SK-N-SH (cell line): ENCODE data around the gene SLC22A14. TPM values are rescaled to one million over a fixed set of nuclear protein-coding genes. Genes with fewer than 3 reads are reported as not detected.

Experiments
- CTCF ChIA-PET: fragments of 300-600, 350-600 bp; formaldehyde crosslinking; extraction: SDS; loops from one replicate; lab custom pipeline; 2021; lab: Yijun Ruan, JAX
- POLR2A ChIA-PET: fragments of 350-600 bp; sonication (Branson Sonifier 250); formaldehyde crosslinking; extraction: SDS; loops from one replicate; lab custom pipeline; 2020; ENCODE audit warnings: antibody characterized with exemption, inconsistent platforms; lab: Yijun Ruan, JAX
- DNase-seq: peaks from one replicate; pipeline ENCODE4 v3.0.0; 2012
- H2AFZ ChIP-seq: fragments of 200-600 bp; sonication (generic); 2 replicates; pipeline ENCODE4 v1.8.1; 2016; ENCODE audit warnings: antibody characterized with exemption, mild to moderate bottlenecking, low read depth
- H3F3A ChIP-seq: fragments of 200-600 bp; sonication (generic); replicated peaks from 2 replicates; pipeline ENCODE3; 2016; ENCODE audit warnings: antibody characterized with exemption, mild to moderate bottlenecking; ENCODE audit not compliant: insufficient read depth
- H3K27ac ChIP-seq, 2 experiments: fragments of 200-500 bp in 1 of 2; fragments of 200-600 bp in 1 of 2; sonication (Bioruptor generic) in 1 of 2; sonication (generic), shearing (Covaris generic) in 1 of 2; 2 replicates each; pipeline versions ENCODE4 v1.5.1 to v1.6.1; 2014 to 2016; ENCODE audit warnings: low read depth in 2 of 2, inconsistent platforms in 1 of 2, low read length in 1 of 2, mild to moderate bottlenecking in 1 of 2, mixed read lengths in 1 of 2
- H3K27me3 ChIP-seq: fragments of 200-600 bp; sonication (generic), shearing (Covaris generic); 2 replicates; pipeline ENCODE4 v1.6.1; 2016; ENCODE audit warnings: mixed run types; ENCODE audit not compliant: insufficient read depth
- H3K36me3 ChIP-seq, 2 experiments: fragments of 200-500 bp in 1 of 2; fragments of 200-600 bp in 1 of 2; sonication (Bioruptor generic) in 1 of 2; sonication (generic) in 1 of 2; replicated peaks in 1 of 2; 2 replicates each; pipeline versions ENCODE3 to v1.5.1; 2014 to 2016; ENCODE audit warnings: low read length in 1 of 2, mild to moderate bottlenecking in 1 of 2; ENCODE audit not compliant: insufficient read depth in 2 of 2, control insufficient read depth in 1 of 2
- H3K4me1 ChIP-seq, 2 experiments: fragments of 200-500 bp in 1 of 2; fragments of 200-600 bp in 1 of 2; sonication (Bioruptor generic) in 1 of 2; sonication (generic), shearing (Covaris generic) in 1 of 2; 2 replicates each; pipeline versions ENCODE4 v1.5.1 to v1.6.1; 2014 to 2016; ENCODE audit warnings: low read depth in 1 of 2, low read length in 1 of 2, mixed run types in 1 of 2; ENCODE audit not compliant: insufficient read depth in 2 of 2, control insufficient read depth in 1 of 2
- H3K4me2 ChIP-seq: fragments of 200-600 bp; sonication (generic), shearing (Covaris generic); 2 replicates; pipeline ENCODE4 v1.6.1; 2017; ENCODE audit warnings: mixed run types
- H3K4me3 ChIP-seq, 2 experiments: fragments of 200-500 bp in 1 of 2; fragments of 200-600 bp in 1 of 2; sonication (Bioruptor generic) in 1 of 2; sonication (generic), shearing (Covaris generic) in 1 of 2; 2 replicates each; pipeline versions ENCODE4 v1.5.1 to v1.8.1; 2014 to 2016; ENCODE audit warnings: low read depth in 2 of 2, inconsistent platforms in 1 of 2, low read length in 1 of 2, mild to moderate bottlenecking in 1 of 2, mixed read lengths in 1 of 2, moderate library complexity in 1 of 2
- H3K79me2 ChIP-seq: fragments of 200-600 bp; sonication (generic); 2 replicates; pipeline ENCODE4 v1.8.1; 2017; ENCODE audit warnings: mild to moderate bottlenecking; ENCODE audit not compliant: insufficient read depth
- H3K9ac ChIP-seq: fragments of 200-600 bp; sonication (generic); 2 replicates; pipeline ENCODE4 v1.6.1; 2017; ENCODE audit warnings: mixed run types
- H3K9me2 ChIP-seq: fragments of 200-600 bp; sonication (generic); 2 replicates; pipeline ENCODE4 v1.6.1; 2017; ENCODE audit warnings: mixed run types
- H3K9me3 ChIP-seq: fragments of 200-600 bp; sonication (generic); 2 replicates; pipeline ENCODE4 v1.6.1; 2017; ENCODE audit warnings: mixed run types, mild to moderate bottlenecking, moderate library complexity
- H4K20me1 ChIP-seq: fragments of 200-600 bp; sonication (generic); 2 replicates; pipeline ENCODE4 v1.6.1; 2017; ENCODE audit warnings: mild to moderate bottlenecking, mixed run types; ENCODE audit not compliant: insufficient read depth
- CHD2 ChIP-seq: fragments of 150-350 bp; IDR thresholded peaks from 2 replicates; pipeline ENCODE4 v1.6.1; 2018; ENCODE audit warnings: low read length; ENCODE audit not compliant: partially characterized antibody
- CTCF ChIP-seq: fragments of 200-600 bp; sonication (generic); IDR thresholded peaks from 2 replicates; pipeline ENCODE4 v1.6.1; 2017; ENCODE audit warnings: antibody characterized with exemption, mild to moderate bottlenecking, moderate library complexity
- ELF1 ChIP-seq: IDR thresholded peaks from 2 replicates; pipeline ENCODE4 v1.4.0; 2012
- EZH2phosphoT487 ChIP-seq: fragments of 200-600 bp; sonication (generic); IDR thresholded peaks from 2 replicates; pipeline ENCODE4 v1.6.1; 2017; ENCODE audit warnings: low read depth, mixed run types, mild to moderate bottlenecking, antibody characterized with exemption, moderate library complexity, borderline replicate concordance
- FOSL2 ChIP-seq: IDR thresholded peaks from 2 replicates; pipeline ENCODE4 v1.4.0; 2012; ENCODE audit warnings: low read depth, mild to moderate bottlenecking, moderate library complexity, borderline replicate concordance
- FOXJ3 ChIP-seq: sonication (generic); formaldehyde crosslinking; IDR thresholded peaks from 2 replicates; pipeline ENCODE4 v1.5.1; 2020; ENCODE audit warnings: mild to moderate bottlenecking, missing genetic modification reagents
- GABPA ChIP-seq: IDR thresholded peaks from 2 replicates; pipeline ENCODE4 v1.4.0; 2012; ENCODE audit warnings: low read depth, mild to moderate bottlenecking
- GATA2 ChIP-seq: sonication (generic); formaldehyde crosslinking; IDR thresholded peaks from 2 replicates; pipeline ENCODE4 v1.5.0; 2020; ENCODE audit warnings: mild to moderate bottlenecking, missing genetic modification reagents
- JUND ChIP-seq: IDR thresholded peaks from 2 replicates; pipeline ENCODE4 v1.4.0; 2012
- MAX ChIP-seq: IDR thresholded peaks from 2 replicates; pipeline ENCODE4 v1.4.0; 2012; ENCODE audit warnings: low read depth
- MEF2A ChIP-seq: IDR thresholded peaks from 2 replicates; pipeline ENCODE4 v1.4.0; 2012; ENCODE audit warnings: low read depth, borderline replicate concordance
- MXI1 ChIP-seq: IDR thresholded peaks from 2 replicates; pipeline ENCODE4 v1.6.1; 2012; ENCODE audit warnings: mild to moderate bottlenecking, low read depth, low read length, improper control_type of control experiment
- NRF1 ChIP-seq: IDR thresholded peaks from 2 replicates; pipeline ENCODE4 v1.6.1; 2012; ENCODE audit warnings: low read depth, mild to moderate bottlenecking, low read length
- POLR2AphosphoS5 ChIP-seq: IDR thresholded peaks from 2 replicates; pipeline ENCODE4 v1.6.1; 2012; ENCODE audit warnings: low read depth, low read length
- RAD21 ChIP-seq: IDR thresholded peaks from 2 replicates; pipeline ENCODE4 v1.6.1; 2012; ENCODE audit warnings: mild to moderate bottlenecking, low read length
- RCOR1 ChIP-seq: fragments of 150-350 bp; IDR thresholded peaks from 2 replicates; pipeline ENCODE4 v1.6.1; 2017; ENCODE audit warnings: antibody characterized with exemption, low read length
- RFX5 ChIP-seq: IDR thresholded peaks from 2 replicates; pipeline ENCODE4 v1.6.1; 2012; ENCODE audit warnings: mild to moderate bottlenecking, improper control_type of control experiment, low read length
- RXRA ChIP-seq: IDR thresholded peaks from 2 replicates; pipeline ENCODE4 v1.4.0; 2012; ENCODE audit warnings: low read depth, mild to moderate bottlenecking, borderline replicate concordance
- SIN3A ChIP-seq: IDR thresholded peaks from 2 replicates; pipeline ENCODE4 v1.6.1; 2012; ENCODE audit warnings: low read depth, mild to moderate bottlenecking, low read length, moderate library complexity, borderline replicate concordance
- SMC3 ChIP-seq: IDR thresholded peaks from 2 replicates; pipeline ENCODE4 v1.6.1; 2012; ENCODE audit warnings: low read depth, low read length, improper control_type of control experiment
- TAF1 ChIP-seq: IDR thresholded peaks from 2 replicates; pipeline ENCODE4 v1.6.1; 2012; ENCODE audit warnings: low read depth, mild to moderate bottlenecking, low read length, moderate library complexity, borderline replicate concordance
- TCF12 ChIP-seq: IDR thresholded peaks from 2 replicates; pipeline ENCODE4 v1.4.0; 2012
- TEAD4 ChIP-seq: IDR thresholded peaks from 2 replicates; pipeline ENCODE4 v1.4.0; 2012; ENCODE audit warnings: mild to moderate bottlenecking, borderline replicate concordance; ENCODE audit not compliant: insufficient read depth
- USF1 ChIP-seq: IDR thresholded peaks from 2 replicates; pipeline ENCODE4 v1.4.0; 2012; ENCODE audit warnings: low read depth, borderline replicate concordance
- YY1 ChIP-seq: IDR thresholded peaks from 2 replicates; pipeline ENCODE4 v1.4.0; 2012; ENCODE audit warnings: low read depth, mild to moderate bottlenecking
- ZBTB33 ChIP-seq: IDR thresholded peaks from 2 replicates; pipeline ENCODE4 v1.4.0; 2012; ENCODE audit warnings: low read depth, borderline replicate concordance
- WGBS: methylation state at CpG from one replicate; pipeline ENCODE4 v1.1.6; 2017; ENCODE audit warnings: low lambda C conversion rate; 5-methylcytosine and 5-hydroxymethylcytosine counted together
- polyA plus RNA-seq, 3 experiments: library from polyadenylated mRNA; depleted of rRNA; stranded (reverse); fragments of >200 nt; gene quantifications; 2 replicates each; pipeline ENCODE4 v1.2.3, GENCODE V29; 2012

The SLC22A14 gene
- polyA plus RNA-seq, 1 of the 3 experiments (the other 2 are of a cell fraction): 0.16 TPM

GRCh38 chr3:38346587-38347410 is 64.7 kb downstream of the SLC22A14 start, which contains the start of gene XYLB:
Gene XYLB (plus strand): TSS chr3:38346785. CDS start chr3:38346869, 84 bp downstream.
- peak; percentile 95 for DNase-seq
- Histone ChIP-seq H3K4me1 (peaks cover 0 to 12% of the 10 kb centered on the region in 2 experiments; a peak in 1 of 4 replicates), H3F3A (no peaks in the 10 kb centered on the region), H2AFZ (peak within 1 kb of the TSS; percentile 93), H3K4me3 (peak within 1 kb of the TSS; percentile 82 to 86)
- WGBS: 3% methylated on average over 6 of the region's 85 CpGs
- ChIA-PET POLR2A (interaction anchor here (0.6 to 1.6 kb wide), 5 partner anchors 109 to 228 kb away, joined by 3 to 7 read pairs (median 3); partner anchors contain the start of genes ACAA1 and OXSR1), CTCF (interaction anchor here (0.6 to 4.8 kb wide), 70 partner anchors 9 to 653 kb away, joined by 3 to 146 read pairs (median 4); partner anchors contain the start of genes ACVR2B, EXOG and MYD88)
- TF ChIP-seq MXI1 (peak; percentile 96), YY1 (peak; percentile 32; the same call in 1 of the 2 replicates), CHD2 (peak; percentile 65), SIN3A (peak; percentile 86), POLR2AphosphoS5 (peak; percentile 23; the same call in 1 of the 2 replicates), SMC3 (peak; percentile 94), MEF2A (no peak), GABPA (0 out of 2 replicates have a peak, but pooled peaks have one; percentile 27), CTCF (peak; percentile 69), TCF12 (no peak), MAX (peak; percentile 94), ELF1 (no peak), JUND (no peak), EZH2phosphoT487 (no peak), RFX5 (no peak), FOXJ3 (CRISPR knock-in tag) (no peak), TAF1 (peak; percentile 31; the same call in 1 of the 2 replicates), RCOR1 (no peak; the same call in 1 of the 2 replicates), ZBTB33 (no peak), GATA2 (CRISPR knock-in tag) (no peak), TEAD4 (no peak), NRF1 (peak; percentile 30; the same call in 1 of the 2 replicates), USF1 (peak; percentile 76), FOSL2 (no peak), RXRA (no peak), RAD21 (peak; percentile 66)
- TF ChIP-seq, all 33 proteins: peak for 13
- peak within 1 kb of the TSS in 1 of 2 experiments; percentile 43; a peak in 1 of 4 replicates for H3K27ac ChIP-seq
- peak within 1 kb of the TSS; percentile 66 for H3K9ac ChIP-seq
- no peaks in the 10 kb centered on the region for H3K9me2 ChIP-seq
- H3K9me3 ChIP-seq: no peaks in the 10 kb centered on the region
- H4K20me1 ChIP-seq: no peaks in the 10 kb centered on the region
- no peaks in the 10 kb centered on the region for H3K36me3 ChIP-seq
- no peaks in the 10 kb centered on the region for H3K27me3 ChIP-seq
- no peaks in the 10 kb centered on the region for H3K79me2 ChIP-seq
- H3K4me2 ChIP-seq: peak within 1 kb of the TSS; percentile 94
